A549 (cell line): ENCODE results near the gene DNAJC10.

ENCODE experiments used
- CEBPB ChIP-seq, 2 experiments: fragments of >200 bp in 1 of 2; sonication (Bioruptor Twin) in 1 of 2; formaldehyde crosslinking in 1 of 2; IDR thresholded peaks; 2 replicates each; pipeline ENCODE4 v1.6.1; 2012 to 2016
- POLR2A ChIP-seq: IDR thresholded peaks from 2 replicates; pipeline ENCODE4 v1.6.1; 2012; ENCODE audit warnings: mild to moderate bottlenecking, low read length
- TF ChIP-seq, protein P1 (sequence below): fragments of >200 bp; sonication (Bioruptor Twin); formaldehyde crosslinking; IDR thresholded peaks from 3 replicates; pipeline ENCODE4 v1.5.1; 2016

DNA sequence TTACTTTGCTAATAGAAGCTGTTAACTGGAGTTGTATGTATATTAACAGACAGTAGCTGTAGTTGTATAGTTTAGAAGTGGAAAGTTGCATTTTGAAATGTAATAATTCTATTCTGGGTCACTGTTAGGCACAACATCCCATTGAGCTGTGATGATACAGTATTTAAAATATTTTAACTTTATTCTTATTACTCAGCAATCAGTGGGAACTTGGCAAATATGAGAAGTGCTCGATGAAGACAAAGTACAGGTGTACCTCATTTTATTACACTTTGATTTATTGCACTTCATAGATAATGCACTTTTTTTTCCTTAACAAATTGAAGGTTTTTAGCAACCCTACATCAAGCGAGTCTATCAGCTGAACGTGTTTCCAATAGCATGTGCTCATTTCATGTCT, 8.6 kb downstream of the DNAJC10 start:
- TF ChIP-seq, protein P1, sequence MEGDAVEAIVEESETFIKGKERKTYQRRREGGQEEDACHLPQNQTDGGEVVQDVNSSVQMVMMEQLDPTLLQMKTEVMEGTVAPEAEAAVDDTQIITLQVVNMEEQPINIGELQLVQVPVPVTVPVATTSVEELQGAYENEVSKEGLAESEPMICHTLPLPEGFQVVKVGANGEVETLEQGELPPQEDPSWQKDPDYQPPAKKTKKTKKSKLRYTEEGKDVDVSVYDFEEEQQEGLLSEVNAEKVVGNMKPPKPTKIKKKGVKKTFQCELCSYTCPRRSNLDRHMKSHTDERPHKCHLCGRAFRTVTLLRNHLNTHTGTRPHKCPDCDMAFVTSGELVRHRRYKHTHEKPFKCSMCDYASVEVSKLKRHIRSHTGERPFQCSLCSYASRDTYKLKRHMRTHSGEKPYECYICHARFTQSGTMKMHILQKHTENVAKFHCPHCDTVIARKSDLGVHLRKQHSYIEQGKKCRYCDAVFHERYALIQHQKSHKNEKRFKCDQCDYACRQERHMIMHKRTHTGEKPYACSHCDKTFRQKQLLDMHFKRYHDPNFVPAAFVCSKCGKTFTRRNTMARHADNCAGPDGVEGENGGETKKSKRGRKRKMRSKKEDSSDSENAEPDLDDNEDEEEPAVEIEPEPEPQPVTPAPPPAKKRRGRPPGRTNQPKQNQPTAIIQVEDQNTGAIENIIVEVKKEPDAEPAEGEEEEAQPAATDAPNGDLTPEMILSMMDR: no peak
- no peak for TF ChIP-seq POLR2A
- no peak for TF ChIP-seq CEBPB (IDR thresholded peaks at IDR 0.05)
